Stimulated activated memory B cell treated with anti-CD40 and anti-IgM and Interleukin-4, amounts not matched to agents 10 μg/mL and 1 μg/mL and 100 μg/mL, for 72 hours (primary cell): ENCODE data around the gene RGS4.

Experiments
- ATAC-seq: fragments of 150-1000 bp; cut with Tn5 transposase; 2 replicates; pipeline ENCODE4 v1.10.0; 2021
- H3K27ac Mint-ChIP-seq: one replicate; pipeline ENCODE4 v1.8.0; 2022; ENCODE audit warnings: mild to moderate bottlenecking, mixed read lengths
- H3K27me3 Mint-ChIP-seq: one replicate; pipeline ENCODE4 v1.8.0; 2022; ENCODE audit warnings: mixed read lengths
- H3K36me3 Mint-ChIP-seq: one replicate; pipeline ENCODE4 v1.8.0; 2022; ENCODE audit warnings: mixed read lengths
- H3K4me1 Mint-ChIP-seq: one replicate; pipeline ENCODE4 v1.8.0; 2022; ENCODE audit warnings: mixed read lengths
- H3K4me3 Mint-ChIP-seq: one replicate; pipeline ENCODE4 v1.8.0; 2022; ENCODE audit warnings: mild to moderate bottlenecking, moderate library complexity, mixed read lengths
- H3K9me3 Mint-ChIP-seq: one replicate; pipeline ENCODE4 v1.8.0; 2022; ENCODE audit warnings: mixed read lengths

RGS4 gene

DNA sequence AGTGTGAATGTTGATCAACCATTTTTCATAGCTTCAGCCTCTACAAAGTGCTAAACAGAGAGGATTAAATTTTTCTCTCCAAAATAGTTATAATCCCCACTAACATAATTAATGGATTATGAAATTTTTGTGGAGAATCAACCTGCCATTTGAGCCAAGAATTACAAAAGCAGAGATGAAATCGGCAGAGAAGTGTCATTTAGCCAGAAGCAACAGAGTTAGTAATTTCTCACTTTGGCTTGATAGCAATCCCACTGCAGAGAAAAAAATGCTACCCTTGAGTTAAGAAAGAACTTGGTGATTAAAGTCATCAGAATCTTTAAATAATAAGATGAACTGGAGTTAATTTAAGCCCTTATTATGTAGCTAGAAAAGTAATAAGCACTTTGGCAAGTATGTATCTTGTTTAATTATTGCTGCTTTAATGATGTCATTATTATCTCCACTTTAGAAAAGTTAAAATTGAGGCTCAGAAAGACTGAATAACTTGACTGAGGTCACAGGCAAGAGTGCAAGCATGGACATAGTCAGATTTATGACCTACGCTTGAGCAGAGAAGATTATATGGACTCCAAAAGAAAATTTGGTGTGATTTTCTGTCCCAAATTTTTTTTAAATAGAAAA lies 37.3 kb downstream of the RGS4 start:
- H3K4me3 Mint-ChIP-seq = no peak overlapping the region
- H3K9me3 Mint-ChIP-seq = peaks cover 3% of the 10 kb centered on the region
- H3K4me1 Mint-ChIP-seq = no peaks in the 10 kb centered on the region
- H3K36me3 Mint-ChIP-seq = no peaks in the 10 kb centered on the region
- ATAC-seq = no peak
- H3K27ac Mint-ChIP-seq = no peak overlapping the region
- H3K27me3 Mint-ChIP-seq = peaks cover 8% of the 10 kb centered on the region

DNA sequence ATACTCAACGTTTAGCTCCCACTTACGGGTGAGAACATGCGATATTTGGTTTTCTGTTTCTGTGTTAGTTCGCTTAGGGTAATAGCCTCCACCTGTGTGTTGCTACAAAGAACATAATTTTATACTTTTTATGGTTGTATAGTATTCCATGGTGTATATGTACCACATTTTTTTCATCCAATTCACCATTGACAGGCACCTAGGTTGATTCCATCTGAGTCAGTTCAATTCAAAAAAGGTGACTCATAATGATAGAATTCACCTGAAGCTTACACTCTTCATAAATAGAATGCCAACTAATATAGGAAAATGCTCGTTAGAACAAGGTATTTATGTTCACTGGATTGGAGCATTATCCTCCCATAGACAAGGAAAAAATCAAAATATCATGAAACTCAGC lies 38.5 kb downstream of the RGS4 start:
- no peaks in the 10 kb centered on the region for H3K36me3 Mint-ChIP-seq
- peaks cover 15% of the 10 kb centered on the region for H3K27me3 Mint-ChIP-seq
- no peak overlapping the region for H3K27ac Mint-ChIP-seq
- no peak overlapping the region for H3K4me3 Mint-ChIP-seq
- ATAC-seq = no peak
- H3K4me1 Mint-ChIP-seq = no peaks in the 10 kb centered on the region
- H3K9me3 Mint-ChIP-seq = peaks cover 3% of the 10 kb centered on the region

DNA sequence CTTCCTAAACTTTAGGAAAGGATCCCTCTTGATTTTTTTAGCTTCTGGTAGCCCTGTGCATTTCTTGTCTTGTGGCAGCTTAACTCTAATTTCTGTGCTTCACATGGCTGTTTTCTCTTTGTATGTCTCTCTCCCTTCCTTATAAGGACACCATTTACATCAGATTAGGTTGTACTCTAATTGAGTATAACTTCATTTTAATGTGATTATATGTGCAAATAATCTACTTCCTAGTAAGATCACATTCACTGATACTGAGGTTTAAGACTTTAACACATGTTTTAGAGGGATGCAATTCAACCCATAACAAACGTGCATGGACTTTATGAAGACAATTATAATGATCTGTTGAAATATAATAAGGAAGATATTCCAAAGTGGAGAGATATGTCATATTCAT lies 46.7 kb downstream of the RGS4 start:
- Mint-ChIP-seq H3K4me3 (no peak overlapping the region), H3K27me3 (peaks cover 18% of the 10 kb centered on the region), H3K36me3 (no peaks in the 10 kb centered on the region), H3K9me3 (no peaks in the 10 kb centered on the region), H3K4me1 (no peaks in the 10 kb centered on the region), H3K27ac (no peak overlapping the region)
- no peak for ATAC-seq

DNA sequence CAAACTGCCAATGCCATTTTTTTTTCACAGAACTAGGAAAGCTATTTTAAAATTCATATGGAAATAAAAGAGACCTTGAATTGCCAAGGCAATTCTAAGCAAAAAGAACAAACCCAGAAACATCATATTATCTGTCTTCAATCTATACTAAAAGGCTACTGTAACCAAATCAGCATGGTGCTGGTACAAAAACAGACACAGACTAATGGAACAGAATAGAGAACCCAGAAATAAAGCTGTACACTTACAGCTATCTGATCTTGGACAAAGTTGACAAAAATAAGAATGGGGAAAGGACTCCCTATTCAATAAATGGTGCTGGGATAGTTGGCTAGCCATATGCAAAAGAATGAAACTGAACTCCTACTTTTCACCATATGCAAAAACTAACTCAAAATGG lies 50.5 kb downstream of the RGS4 start:
- Mint-ChIP-seq H3K36me3 (no peaks in the 10 kb centered on the region), H3K4me3 (no peak overlapping the region), H3K27ac (no peak overlapping the region), H3K27me3 (peaks cover 10% of the 10 kb centered on the region), H3K4me1 (no peaks in the 10 kb centered on the region), H3K9me3 (no peaks in the 10 kb centered on the region)
- no peak for ATAC-seq

DNA sequence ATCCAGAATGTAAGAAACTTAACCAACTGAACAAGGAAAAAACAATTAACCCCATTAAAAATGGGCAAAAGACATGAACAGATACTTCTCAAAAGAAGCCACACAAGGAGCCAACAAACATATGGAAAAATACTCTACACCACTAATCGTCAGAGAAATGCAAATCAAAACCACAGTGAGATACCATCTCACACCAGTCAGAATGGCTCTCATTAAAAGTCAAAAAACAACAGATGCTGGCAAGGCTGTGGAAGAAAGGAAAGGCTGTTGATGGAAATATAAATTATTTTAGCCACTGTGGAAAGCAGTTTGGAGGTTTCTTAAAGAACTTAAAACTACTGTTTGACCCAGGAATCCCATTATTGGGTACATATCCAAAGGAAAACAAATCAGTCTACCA lies 51.2 kb downstream of the RGS4 start:
- no peak overlapping the region for H3K4me3 Mint-ChIP-seq
- no peaks in the 10 kb centered on the region for H3K4me1 Mint-ChIP-seq
- no peak for ATAC-seq
- H3K27me3 Mint-ChIP-seq = peaks cover 13% of the 10 kb centered on the region
- no peak overlapping the region for H3K27ac Mint-ChIP-seq
- no peaks in the 10 kb centered on the region for H3K9me3 Mint-ChIP-seq
- no peaks in the 10 kb centered on the region for H3K36me3 Mint-ChIP-seq

DNA sequence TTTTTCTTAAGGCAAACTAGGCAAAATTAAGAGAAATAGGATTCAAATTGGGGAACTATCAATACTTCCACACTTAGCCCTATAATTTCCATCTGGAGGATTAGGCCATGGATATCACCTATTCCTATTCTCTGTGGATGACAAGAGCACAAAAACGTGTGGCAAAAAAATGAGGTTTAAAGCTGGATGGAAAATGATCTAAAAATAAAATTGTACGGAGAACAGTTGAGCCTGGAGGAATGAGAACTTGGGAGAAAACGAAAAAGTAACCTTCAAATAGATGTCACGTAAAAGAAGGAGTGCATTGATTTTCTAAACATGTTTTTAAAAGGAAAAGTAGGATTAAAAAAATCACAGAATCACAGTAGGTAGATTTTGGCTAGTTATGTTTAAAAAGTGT lies 55.7 kb downstream of the RGS4 start:
- Mint-ChIP-seq H3K36me3 (no peaks in the 10 kb centered on the region), H3K27ac (no peak overlapping the region), H3K9me3 (no peaks in the 10 kb centered on the region), H3K4me3 (no peak overlapping the region), H3K4me1 (no peaks in the 10 kb centered on the region), H3K27me3 (peaks cover 26% of the 10 kb centered on the region)
- no peak for ATAC-seq
